Measurements from ENCODE around the gene ACRBP.

DNA sequence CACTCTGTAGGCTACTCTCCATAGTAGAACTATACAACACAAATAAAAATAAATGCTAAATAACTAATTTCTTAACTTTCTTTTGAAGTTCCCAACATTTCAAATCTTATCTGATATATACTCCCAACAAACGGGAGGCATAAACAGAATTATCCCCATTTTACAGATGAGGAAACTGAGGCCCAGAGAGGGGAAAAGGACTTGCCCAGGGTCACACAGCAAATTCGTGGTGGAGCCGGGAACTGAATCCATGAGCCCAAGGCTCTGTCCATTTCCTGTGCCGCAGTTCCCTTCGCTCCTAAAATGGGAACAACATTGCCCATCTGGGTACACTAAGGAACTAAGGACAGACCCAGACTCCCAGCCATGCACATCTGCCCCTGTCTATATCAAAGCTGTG is 29.7 kb upstream of the ACRBP start:
- no peak for TF ChIP-seq EZH2 (IDR thresholded peaks at IDR 0.05)
- no peak for TF ChIP-seq POLR2AphosphoS5 (IDR thresholded peaks at IDR 0.05; ENCODE audit: borderline replicate concordance, low read depth, low read length)
